CD4-positive, alpha-beta T cell (primary cell): Measurements from ENCODE around the gene PLBD2. TPM values are rescaled to one million over a fixed set of nuclear protein-coding genes. Genes with fewer than 3 reads are reported as not detected.

ENCODE experiments used
- ATAC-seq: fragments of 200-7000 bp; cut with Tn5 transposase; one replicate; pipeline ENCODE4 v1.10.0; 2022; ENCODE audit warnings: mild to moderate bottlenecking; ENCODE audit not compliant: poor library complexity
- CTCF ChIA-PET: fragments of 350-600 bp; sonication (Branson Sonifier 250); formaldehyde crosslinking; loops from one replicate; lab custom pipeline; 2021; ENCODE audit warnings: antibody characterized with exemption, inconsistent platforms; lab: Charles Lee
- POLR2A ChIA-PET: fragments of 350-600 bp; sonication (Branson Sonifier 250); formaldehyde crosslinking; loops from one replicate; lab custom pipeline; 2021; ENCODE audit warnings: antibody characterized with exemption, inconsistent platforms; lab: Charles Lee
- DNase-seq, 14 experiments: peaks; one replicate each; pipeline ENCODE4 v3.0.0-alpha.2; 2013 to 2020; ENCODE audit warnings: mixed read lengths in 2 of 14
- H3K27ac ChIP-seq, 2 donors: one replicate each; pipeline versions ENCODE4 v1.5.1 to v1.7.0; 2013; ENCODE audit warnings: low read length in 2 of 2, low read depth in 1 of 2, mild to moderate bottlenecking in 1 of 2
- H3K27me3 ChIP-seq, 2 experiments: 1 replicate in 1 of 2; 2 replicates in 1 of 2; pipeline versions ENCODE4 v1.6.1 to v1.7.0; 2013; ENCODE audit warnings: low read length in 2 of 2, control low read depth in 1 of 2, mild to moderate bottlenecking in 1 of 2, moderate library complexity in 1 of 2; ENCODE audit not compliant: insufficient read depth in 2 of 2, control insufficient read depth in 1 of 2
- H3K36me3 ChIP-seq: one replicate; pipeline ENCODE4 v1.6.1; 2013; ENCODE audit warnings: low read length, control low read depth; ENCODE audit not compliant: insufficient read depth
- H3K4me1 ChIP-seq: one replicate; pipeline ENCODE4 v1.6.1; 2013; ENCODE audit warnings: low read length, control low read depth; ENCODE audit not compliant: insufficient read depth
- H3K4me3 ChIP-seq: one replicate; pipeline ENCODE4 v1.5.1; 2013; ENCODE audit warnings: mild to moderate bottlenecking, low read length, moderate library complexity
- H3K9me3 ChIP-seq, 2 experiments: 1 replicate in 1 of 2; 2 replicates in 1 of 2; pipeline versions ENCODE4 v1.6.1 to v1.7.0; 2013; ENCODE audit warnings: low read length in 2 of 2, mild to moderate bottlenecking in 2 of 2, control low read depth in 1 of 2, moderate library complexity in 1 of 2; ENCODE audit not compliant: control insufficient read depth in 1 of 2, insufficient read depth in 1 of 2
- H3K27ac Mint-ChIP-seq: one replicate; pipeline ENCODE4 v1.8.0; 2020; ENCODE audit warnings: mixed read lengths
- H3K27me3 Mint-ChIP-seq: one replicate; pipeline ENCODE4 v1.8.0; 2021; ENCODE audit warnings: mixed read lengths
- H3K36me3 Mint-ChIP-seq: one replicate; pipeline ENCODE4 v1.8.0; 2021; ENCODE audit warnings: low read depth, mixed read lengths
- H3K4me1 Mint-ChIP-seq: one replicate; pipeline ENCODE4 v1.8.0; 2021; ENCODE audit warnings: low read depth, mixed read lengths
- H3K4me3 Mint-ChIP-seq: one replicate; pipeline ENCODE4 v1.8.0; 2020; ENCODE audit warnings: mild to moderate bottlenecking, mixed read lengths
- H3K9me3 Mint-ChIP-seq: one replicate; pipeline ENCODE4 v1.8.0; 2020; ENCODE audit warnings: mixed read lengths
- intact Hi-C, 2 experiments: fragments of 100-400 bp; cut with DNase I in 1 of 2; cut with micrococcal nuclease in 1 of 2; formaldehyde crosslinking; loops; one replicate each; pipeline versions ENCODE4 v1.15.1 to v1.9.0; 2023 to 2025; cut with DNase I, micrococcal nuclease
- total RNA-seq, 174 experiments: library from RNA in 2 of 174; stranded (reverse) in 2 of 174; gene quantifications; one replicate each; pipeline ENCODE4 v1.2.3 and lab custom pipeline; 2021 to 2026
- TF ChIP-seq, protein P1 (sequence below): fragments of 200-600 bp; IDR thresholded peaks from one replicate; pipeline ENCODE4 v1.8.0; 2022; ENCODE audit warnings: antibody characterized with exemption, mild to moderate bottlenecking

Gene PLBD2
- total RNA-seq, 2 experiments from 2014 or later: 10.4 to 12.2 TPM

DNA sequence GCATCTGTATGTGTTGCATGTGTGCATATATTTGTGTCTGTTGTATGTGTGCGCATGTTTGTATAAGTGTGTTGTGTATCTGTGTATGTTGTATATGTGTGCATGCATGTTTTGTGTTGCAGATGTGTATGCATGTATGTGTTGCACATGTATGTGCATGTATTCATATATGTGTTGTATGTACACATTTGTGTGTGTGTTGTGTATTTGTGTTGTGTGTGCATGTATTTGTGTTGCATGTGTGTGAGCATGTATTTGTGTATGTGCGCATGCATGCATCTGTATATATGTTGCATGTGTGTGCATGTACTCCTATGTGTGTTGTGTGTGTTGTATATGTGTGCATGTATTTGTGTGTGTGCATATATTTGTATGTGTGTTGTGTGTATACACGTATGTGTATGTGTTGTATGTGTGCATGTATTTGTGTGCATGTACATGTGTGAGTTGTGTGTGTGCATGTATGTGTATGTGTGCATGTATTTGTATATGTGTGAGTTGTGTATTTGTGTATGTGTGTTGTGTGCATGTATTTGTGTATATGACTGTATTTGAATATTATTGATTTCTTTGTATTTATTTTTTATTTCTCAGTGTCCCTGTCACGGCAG, 40.2 kb upstream of the PLBD2 start:
- ChIA-PET CTCF (no interaction called here), POLR2A (no interaction called here)
- no peaks in the 10 kb centered on the region for H3K27me3 Mint-ChIP-seq
- H3K9me3 ChIP-seq: no peaks in the 10 kb centered on the region
- H3K4me1 ChIP-seq: no peaks in the 10 kb centered on the region
- peaks cover 93% of the 10 kb centered on the region for H3K36me3 ChIP-seq
- intact Hi-C loops: no loop called here
- peaks cover 5% of the 10 kb centered on the region for H3K4me1 Mint-ChIP-seq
- no peaks in the 10 kb centered on the region for H3K9me3 Mint-ChIP-seq
- no peak overlapping the region for H3K27ac ChIP-seq
- no peak for DNase-seq
- peak overlapping the region; percentile 8 for H3K27ac Mint-ChIP-seq
- no peak overlapping the region for H3K4me3 Mint-ChIP-seq
- TF ChIP-seq, protein P1, sequence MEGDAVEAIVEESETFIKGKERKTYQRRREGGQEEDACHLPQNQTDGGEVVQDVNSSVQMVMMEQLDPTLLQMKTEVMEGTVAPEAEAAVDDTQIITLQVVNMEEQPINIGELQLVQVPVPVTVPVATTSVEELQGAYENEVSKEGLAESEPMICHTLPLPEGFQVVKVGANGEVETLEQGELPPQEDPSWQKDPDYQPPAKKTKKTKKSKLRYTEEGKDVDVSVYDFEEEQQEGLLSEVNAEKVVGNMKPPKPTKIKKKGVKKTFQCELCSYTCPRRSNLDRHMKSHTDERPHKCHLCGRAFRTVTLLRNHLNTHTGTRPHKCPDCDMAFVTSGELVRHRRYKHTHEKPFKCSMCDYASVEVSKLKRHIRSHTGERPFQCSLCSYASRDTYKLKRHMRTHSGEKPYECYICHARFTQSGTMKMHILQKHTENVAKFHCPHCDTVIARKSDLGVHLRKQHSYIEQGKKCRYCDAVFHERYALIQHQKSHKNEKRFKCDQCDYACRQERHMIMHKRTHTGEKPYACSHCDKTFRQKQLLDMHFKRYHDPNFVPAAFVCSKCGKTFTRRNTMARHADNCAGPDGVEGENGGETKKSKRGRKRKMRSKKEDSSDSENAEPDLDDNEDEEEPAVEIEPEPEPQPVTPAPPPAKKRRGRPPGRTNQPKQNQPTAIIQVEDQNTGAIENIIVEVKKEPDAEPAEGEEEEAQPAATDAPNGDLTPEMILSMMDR: no peak
- no peak for ATAC-seq
- peaks cover 93% of the 10 kb centered on the region for H3K36me3 Mint-ChIP-seq
- H3K27me3 ChIP-seq: no peaks in the 10 kb centered on the region
- no peak overlapping the region for H3K4me3 ChIP-seq

DNA sequence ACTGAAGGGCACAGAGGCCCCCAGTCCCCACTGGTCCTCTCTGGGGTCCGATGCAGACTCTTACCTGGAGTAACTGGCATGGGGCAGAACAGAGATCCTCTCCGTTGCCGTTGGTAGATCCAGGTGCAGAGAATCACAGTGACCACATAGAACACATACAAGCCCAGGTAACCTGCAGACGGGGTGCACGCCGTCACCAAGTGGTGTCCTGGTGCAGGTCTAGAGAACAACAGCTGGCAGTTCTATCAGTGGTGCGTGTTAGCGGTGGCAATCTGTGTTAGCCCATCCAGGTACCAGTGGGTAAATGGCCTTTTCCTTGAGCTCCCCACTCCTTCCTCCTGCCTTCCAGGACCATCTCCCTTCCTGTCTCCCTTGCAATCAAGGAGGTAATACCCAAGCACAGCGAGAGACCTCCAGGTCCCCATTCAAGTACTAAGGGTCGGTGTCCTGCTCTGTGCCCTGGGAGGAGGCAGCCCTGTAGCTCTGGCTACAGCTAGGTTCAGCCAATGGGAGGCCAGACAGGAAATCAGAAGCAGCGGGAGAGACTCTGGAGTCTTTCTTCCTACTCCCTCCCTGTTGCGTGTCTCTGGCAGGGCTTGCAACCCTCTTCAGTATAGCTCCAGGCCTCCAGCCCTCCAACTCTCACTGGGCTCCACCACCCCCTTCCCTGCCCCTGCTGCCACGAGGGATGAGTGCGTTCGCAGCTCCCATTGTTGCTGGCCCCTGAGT, 39.3 kb upstream of the PLBD2 start:
- H3K36me3 Mint-ChIP-seq: peaks cover 92% of the 10 kb centered on the region
- peak overlapping the region; percentile 8 for H3K27ac Mint-ChIP-seq
- no peaks in the 10 kb centered on the region for H3K9me3 Mint-ChIP-seq
- Histone ChIP-seq H3K4me1 (no peaks in the 10 kb centered on the region), H3K36me3 (peaks cover 92% of the 10 kb centered on the region), H3K4me3 (no peak overlapping the region), H3K9me3 (no peaks in the 10 kb centered on the region), H3K27ac (no peak overlapping the region), H3K27me3 (no peaks in the 10 kb centered on the region)
- CTCF ChIA-PET: no interaction called here
- intact Hi-C loops: no loop called here
- DNase-seq (no peak), ATAC-seq (no peak)
- H3K4me3 Mint-ChIP-seq: no peak overlapping the region
- H3K4me1 Mint-ChIP-seq: peaks cover 9% of the 10 kb centered on the region
- H3K27me3 Mint-ChIP-seq: no peaks in the 10 kb centered on the region
- TF ChIP-seq, protein P1: no peak
- POLR2A ChIA-PET: no interaction called here

DNA sequence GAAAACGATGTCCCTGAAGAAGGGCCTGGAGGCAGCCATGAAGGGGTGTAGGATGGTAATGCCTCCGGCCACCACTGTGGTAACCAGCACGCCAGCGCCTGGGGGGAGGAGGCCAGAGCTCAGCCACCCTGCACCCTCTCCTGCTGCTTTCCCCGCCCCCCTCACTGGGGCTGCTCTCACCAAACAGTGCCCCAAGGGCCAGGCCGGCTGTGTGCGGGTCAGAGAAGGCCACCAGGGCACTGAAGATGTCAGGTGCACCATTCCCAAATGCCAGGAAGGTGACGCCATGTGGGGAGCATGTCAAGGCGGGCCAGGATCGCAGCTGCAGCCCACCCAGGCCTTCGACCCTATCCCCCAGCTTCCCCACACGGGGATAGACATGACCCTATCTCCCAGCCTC, 38.0 kb upstream of the PLBD2 start:
- DNase-seq: no peak
- Histone ChIP-seq H3K9me3 (no peaks in the 10 kb centered on the region), H3K4me3 (no peak overlapping the region), H3K27me3 (no peaks in the 10 kb centered on the region), H3K4me1 (no peaks in the 10 kb centered on the region), H3K36me3 (peaks cover 84% of the 10 kb centered on the region), H3K27ac (no peak overlapping the region)
- Mint-ChIP-seq H3K36me3 (peaks cover 87% of the 10 kb centered on the region), H3K4me1 (peaks cover 14% of the 10 kb centered on the region), H3K9me3 (no peaks in the 10 kb centered on the region), H3K27ac (no peak overlapping the region), H3K4me3 (no peak overlapping the region), H3K27me3 (no peaks in the 10 kb centered on the region)
- TF ChIP-seq, protein P1: no peak
- ChIA-PET POLR2A (no interaction called here), CTCF (no interaction called here)
- ATAC-seq: no peak
- intact Hi-C loops: no loop called here
